ENCODE results near the gene DEPP1. TPM values are rescaled to one million over a fixed set of nuclear protein-coding genes. Genes with fewer than 3 reads are reported as not detected.
A peak's percentile ranks its signal among the peaks of the same experiment; 100 is the strongest.

The DEPP1 gene
- total and polyA plus RNA-seq, 9 donors: 35.6 to 603 (median 174) TPM

DNA sequence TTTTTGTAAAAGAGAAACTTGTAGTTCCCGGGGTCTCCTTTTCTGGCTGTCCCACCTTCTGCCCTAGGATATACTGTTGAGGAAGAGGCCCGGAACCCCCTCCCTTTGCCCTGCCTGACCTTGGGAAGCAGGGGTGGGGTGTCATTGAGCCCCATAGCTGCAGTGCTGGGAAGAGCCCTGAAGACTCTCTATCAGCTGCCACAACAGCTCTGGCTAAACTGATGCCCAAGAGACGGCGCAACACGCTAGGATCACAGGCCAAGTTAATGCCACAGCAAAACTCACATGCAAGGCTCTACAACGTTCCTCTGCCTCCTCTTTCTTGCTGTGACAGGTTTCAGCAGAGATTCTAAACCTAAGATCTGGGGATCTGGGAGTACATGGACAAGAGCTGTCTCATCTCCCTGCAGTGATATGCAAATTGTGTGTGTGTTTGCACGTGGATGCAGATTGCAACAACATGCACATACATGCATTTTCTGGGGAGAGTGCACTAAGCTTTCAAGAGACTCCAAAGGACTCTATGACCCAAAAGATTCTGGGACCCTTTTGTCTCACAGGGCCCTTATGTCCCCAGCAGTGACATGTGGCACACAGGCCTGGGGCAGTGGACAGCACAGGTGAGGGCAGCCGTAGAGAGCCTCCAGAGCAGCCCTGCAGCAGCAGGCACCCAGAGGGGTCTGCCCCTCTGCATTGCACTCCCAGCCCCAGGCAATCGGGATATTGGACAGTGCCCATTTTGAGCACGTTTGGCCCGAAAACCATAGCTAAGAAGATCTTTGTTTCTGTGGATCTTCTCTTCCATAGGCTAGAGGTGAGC is 16.5 kb downstream of the DEPP1 start:
- WGBS, 3 donors: 87% methylated on average over 11 of the region's 11 CpGs
- Histone ChIP-seq H3K9me3 (no peaks in the 10 kb centered on the region), H3K27ac (no peak overlapping the region), H3K36me3 (no peaks in the 10 kb centered on the region), H3K4me1 (ENCODE audit: insufficient read depth) (peaks cover 9% of the 10 kb centered on the region), H3K27me3 (no peaks in the 10 kb centered on the region), H3K4me3 (no peak overlapping the region)
- DNase-seq: peak in 1 of 5 donors; percentile 2
- intact Hi-C loops (cut with DNase I): no loop called here
- no peak for TF ChIP-seq POLR2A (IDR thresholded peaks at IDR 0.05)
- TF ChIP-seq CTCF (IDR thresholded peaks at IDR 0.05): no peak
- no peak for TF ChIP-seq EP300 (IDR thresholded peaks at IDR 0.05)

- no peak overlapping the region for H3K27ac ChIP-seq
- 77 to 87% (median 85%) methylated on average over 4 of the region's 4 CpGs for WGBS, 3 donors
- DNase-seq: peak in 1 of 5 donors; percentile 3
- no peaks in the 10 kb centered on the region for H3K9me3 ChIP-seq
- peaks cover 9% of the 10 kb centered on the region for H3K4me1 ChIP-seq (ENCODE audit: insufficient read depth)
- no peak overlapping the region for H3K4me3 ChIP-seq
- no peaks in the 10 kb centered on the region for H3K36me3 ChIP-seq
- no peak for TF ChIP-seq POLR2A (IDR thresholded peaks at IDR 0.05)
- no peak for TF ChIP-seq EP300 (IDR thresholded peaks at IDR 0.05)
- no peak for TF ChIP-seq CTCF (IDR thresholded peaks at IDR 0.05)
- no peaks in the 10 kb centered on the region for H3K27me3 ChIP-seq
- intact Hi-C loops (cut with DNase I): no loop called here
Observed at GRCh38 chr10:44961230-44961571, 17.4 kb downstream of the DEPP1 start.

DNA sequence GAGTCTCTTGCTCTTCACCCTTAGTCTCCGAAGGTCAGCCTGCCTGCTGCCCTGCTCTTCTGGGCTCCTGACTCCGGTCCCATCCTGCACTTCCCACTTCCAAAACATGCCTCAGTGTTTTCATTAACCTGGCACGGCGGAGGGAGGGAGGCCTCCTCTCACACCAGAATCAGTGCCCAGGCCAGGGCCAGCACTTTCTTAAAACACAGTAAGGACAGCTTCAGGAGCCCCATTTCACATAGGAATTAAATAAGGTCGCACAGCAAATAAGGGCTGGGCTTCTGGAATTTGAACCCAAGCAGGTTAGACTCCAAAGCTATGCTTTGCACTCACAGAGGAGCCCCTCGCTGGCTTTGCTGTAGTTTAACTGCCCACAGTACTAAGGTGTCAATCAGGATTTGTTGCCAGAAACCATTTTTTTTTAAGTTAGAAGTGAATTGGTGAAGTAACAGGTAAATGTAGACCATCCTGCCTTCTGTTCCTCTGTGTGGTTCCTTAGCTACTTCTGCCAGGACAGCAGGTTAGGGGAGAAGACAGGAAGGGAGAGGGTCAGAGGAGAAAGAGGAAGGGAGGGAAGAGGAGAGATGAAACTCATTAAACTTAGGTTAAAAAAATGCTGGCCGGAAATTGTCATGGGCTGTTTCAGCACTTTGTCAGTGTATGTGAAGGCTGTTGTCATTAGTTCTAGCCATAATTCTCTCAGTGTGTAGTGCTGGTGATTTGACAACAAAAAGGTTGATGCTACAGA is 18.0 kb downstream of the DEPP1 start:
- 76 to 80% (median 79%) methylated on average over 7 of the region's 7 CpGs for WGBS, 3 donors
- H3K27me3 ChIP-seq: no peaks in the 10 kb centered on the region
- no peaks in the 10 kb centered on the region for H3K9me3 ChIP-seq
- peak in 2 of 5 donors; percentile 5 to 28 for DNase-seq
- H3K4me1 ChIP-seq (ENCODE audit: insufficient read depth): peaks cover 8% of the 10 kb centered on the region
- intact Hi-C loops (cut with DNase I): no loop called here
- TF ChIP-seq EP300 (IDR thresholded peaks at IDR 0.05) (no peak), CTCF (IDR thresholded peaks at IDR 0.05) (no peak), POLR2A (IDR thresholded peaks at IDR 0.05) (no peak)
- no peak overlapping the region for H3K27ac ChIP-seq
- peak overlapping the region; percentile 71 for H3K4me3 ChIP-seq
- H3K36me3 ChIP-seq: no peaks in the 10 kb centered on the region

- DNase-seq: no peak
- TF ChIP-seq CTCF (IDR thresholded peaks at IDR 0.05): no peak
- no peak for TF ChIP-seq POLR2A (IDR thresholded peaks at IDR 0.05)
- no peak for TF ChIP-seq EP300 (IDR thresholded peaks at IDR 0.05)
- peaks cover 8% of the 10 kb centered on the region for H3K4me1 ChIP-seq (ENCODE audit: insufficient read depth)
- peak overlapping the region; percentile 71 for H3K4me3 ChIP-seq
- H3K9me3 ChIP-seq: no peaks in the 10 kb centered on the region
- no peak overlapping the region for H3K27ac ChIP-seq
- 35 to 48% (median 39%) methylated on average over 8 of the region's 8 CpGs for WGBS, 3 donors
- H3K36me3 ChIP-seq: no peaks in the 10 kb centered on the region
- intact Hi-C loops (cut with DNase I): no loop called here
- H3K27me3 ChIP-seq: no peaks in the 10 kb centered on the region
Observed at GRCh38 chr10:44960088-44960460, 18.5 kb downstream of the DEPP1 start.
